Measurements from ENCODE around the gene GRIN3A.

DNA sequence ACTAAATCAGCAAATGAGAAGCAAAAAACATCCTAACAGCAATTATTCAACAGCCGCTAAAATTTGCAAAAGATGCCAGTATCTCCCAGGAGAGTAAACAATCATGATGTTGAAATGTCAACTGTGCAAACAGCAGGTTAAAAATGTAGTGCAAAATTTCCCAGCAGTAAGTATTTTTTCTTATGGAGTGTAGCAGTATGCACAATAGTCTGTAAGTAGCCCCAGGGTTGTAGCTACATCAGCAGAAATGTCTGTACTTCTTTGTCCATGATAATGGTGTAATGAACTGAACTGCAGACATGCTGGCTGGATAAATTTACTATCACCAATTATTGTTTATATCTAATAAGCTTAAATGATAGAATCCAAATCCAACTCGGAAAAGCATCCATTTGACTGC, 31.4 kb downstream of the GRIN3A start:
- no peak for TF ChIP-seq E2F5 (CRISPR knock-in tag; IDR thresholded peaks at IDR 0.05)
- no peak for TF ChIP-seq USF1 (CRISPR knock-in tag; IDR thresholded peaks at IDR 0.05)
- TF ChIP-seq, protein P1, sequence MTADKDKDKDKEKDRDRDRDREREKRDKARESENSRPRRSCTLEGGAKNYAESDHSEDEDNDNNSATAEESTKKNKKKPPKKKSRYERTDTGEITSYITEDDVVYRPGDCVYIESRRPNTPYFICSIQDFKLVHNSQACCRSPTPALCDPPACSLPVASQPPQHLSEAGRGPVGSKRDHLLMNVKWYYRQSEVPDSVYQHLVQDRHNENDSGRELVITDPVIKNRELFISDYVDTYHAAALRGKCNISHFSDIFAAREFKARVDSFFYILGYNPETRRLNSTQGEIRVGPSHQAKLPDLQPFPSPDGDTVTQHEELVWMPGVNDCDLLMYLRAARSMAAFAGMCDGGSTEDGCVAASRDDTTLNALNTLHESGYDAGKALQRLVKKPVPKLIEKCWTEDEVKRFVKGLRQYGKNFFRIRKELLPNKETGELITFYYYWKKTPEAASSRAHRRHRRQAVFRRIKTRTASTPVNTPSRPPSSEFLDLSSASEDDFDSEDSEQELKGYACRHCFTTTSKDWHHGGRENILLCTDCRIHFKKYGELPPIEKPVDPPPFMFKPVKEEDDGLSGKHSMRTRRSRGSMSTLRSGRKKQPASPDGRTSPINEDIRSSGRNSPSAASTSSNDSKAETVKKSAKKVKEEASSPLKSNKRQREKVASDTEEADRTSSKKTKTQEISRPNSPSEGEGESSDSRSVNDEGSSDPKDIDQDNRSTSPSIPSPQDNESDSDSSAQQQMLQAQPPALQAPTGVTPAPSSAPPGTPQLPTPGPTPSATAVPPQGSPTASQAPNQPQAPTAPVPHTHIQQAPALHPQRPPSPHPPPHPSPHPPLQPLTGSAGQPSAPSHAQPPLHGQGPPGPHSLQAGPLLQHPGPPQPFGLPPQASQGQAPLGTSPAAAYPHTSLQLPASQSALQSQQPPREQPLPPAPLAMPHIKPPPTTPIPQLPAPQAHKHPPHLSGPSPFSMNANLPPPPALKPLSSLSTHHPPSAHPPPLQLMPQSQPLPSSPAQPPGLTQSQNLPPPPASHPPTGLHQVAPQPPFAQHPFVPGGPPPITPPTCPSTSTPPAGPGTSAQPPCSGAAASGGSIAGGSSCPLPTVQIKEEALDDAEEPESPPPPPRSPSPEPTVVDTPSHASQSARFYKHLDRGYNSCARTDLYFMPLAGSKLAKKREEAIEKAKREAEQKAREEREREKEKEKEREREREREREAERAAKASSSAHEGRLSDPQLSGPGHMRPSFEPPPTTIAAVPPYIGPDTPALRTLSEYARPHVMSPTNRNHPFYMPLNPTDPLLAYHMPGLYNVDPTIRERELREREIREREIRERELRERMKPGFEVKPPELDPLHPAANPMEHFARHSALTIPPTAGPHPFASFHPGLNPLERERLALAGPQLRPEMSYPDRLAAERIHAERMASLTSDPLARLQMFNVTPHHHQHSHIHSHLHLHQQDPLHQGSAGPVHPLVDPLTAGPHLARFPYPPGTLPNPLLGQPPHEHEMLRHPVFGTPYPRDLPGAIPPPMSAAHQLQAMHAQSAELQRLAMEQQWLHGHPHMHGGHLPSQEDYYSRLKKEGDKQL (CRISPR knock-in tag; IDR thresholded peaks at IDR 0.05; ENCODE audit: borderline replicate concordance): no peak
- TF ChIP-seq ZBTB8A (IDR thresholded peaks at IDR 0.05; ENCODE audit: partially characterized antibody): no peak
- TF ChIP-seq, protein P2, sequence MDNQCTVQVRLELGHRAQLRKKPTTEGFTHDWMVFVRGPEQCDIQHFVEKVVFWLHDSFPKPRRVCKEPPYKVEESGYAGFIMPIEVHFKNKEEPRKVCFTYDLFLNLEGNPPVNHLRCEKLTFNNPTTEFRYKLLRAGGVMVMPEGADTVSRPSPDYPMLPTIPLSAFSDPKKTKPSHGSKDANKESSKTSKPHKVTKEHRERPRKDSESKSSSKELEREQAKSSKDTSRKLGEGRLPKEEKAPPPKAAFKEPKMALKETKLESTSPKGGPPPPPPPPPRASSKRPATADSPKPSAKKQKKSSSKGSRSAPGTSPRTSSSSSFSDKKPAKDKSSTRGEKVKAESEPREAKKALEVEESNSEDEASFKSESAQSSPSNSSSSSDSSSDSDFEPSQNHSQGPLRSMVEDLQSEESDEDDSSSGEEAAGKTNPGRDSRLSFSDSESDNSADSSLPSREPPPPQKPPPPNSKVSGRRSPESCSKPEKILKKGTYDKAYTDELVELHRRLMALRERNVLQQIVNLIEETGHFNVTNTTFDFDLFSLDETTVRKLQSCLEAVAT (IDR thresholded peaks at IDR 0.05): no peak
- TF ChIP-seq KLF1 (tag; IDR thresholded peaks at IDR 0.05): no peak
- TF ChIP-seq YY1 (IDR thresholded peaks at IDR 0.05; ENCODE audit: borderline replicate concordance in 1 of 3, control insufficient read depth in 1 of 3, extremely low read depth in 1 of 3, insufficient read depth in 3 of 3, insufficient read length in 1 of 3, insufficient replicate concordance in 2 of 3, low read depth in 1 of 3, low read length in 2 of 3): no peak
- TF ChIP-seq, protein P3, sequence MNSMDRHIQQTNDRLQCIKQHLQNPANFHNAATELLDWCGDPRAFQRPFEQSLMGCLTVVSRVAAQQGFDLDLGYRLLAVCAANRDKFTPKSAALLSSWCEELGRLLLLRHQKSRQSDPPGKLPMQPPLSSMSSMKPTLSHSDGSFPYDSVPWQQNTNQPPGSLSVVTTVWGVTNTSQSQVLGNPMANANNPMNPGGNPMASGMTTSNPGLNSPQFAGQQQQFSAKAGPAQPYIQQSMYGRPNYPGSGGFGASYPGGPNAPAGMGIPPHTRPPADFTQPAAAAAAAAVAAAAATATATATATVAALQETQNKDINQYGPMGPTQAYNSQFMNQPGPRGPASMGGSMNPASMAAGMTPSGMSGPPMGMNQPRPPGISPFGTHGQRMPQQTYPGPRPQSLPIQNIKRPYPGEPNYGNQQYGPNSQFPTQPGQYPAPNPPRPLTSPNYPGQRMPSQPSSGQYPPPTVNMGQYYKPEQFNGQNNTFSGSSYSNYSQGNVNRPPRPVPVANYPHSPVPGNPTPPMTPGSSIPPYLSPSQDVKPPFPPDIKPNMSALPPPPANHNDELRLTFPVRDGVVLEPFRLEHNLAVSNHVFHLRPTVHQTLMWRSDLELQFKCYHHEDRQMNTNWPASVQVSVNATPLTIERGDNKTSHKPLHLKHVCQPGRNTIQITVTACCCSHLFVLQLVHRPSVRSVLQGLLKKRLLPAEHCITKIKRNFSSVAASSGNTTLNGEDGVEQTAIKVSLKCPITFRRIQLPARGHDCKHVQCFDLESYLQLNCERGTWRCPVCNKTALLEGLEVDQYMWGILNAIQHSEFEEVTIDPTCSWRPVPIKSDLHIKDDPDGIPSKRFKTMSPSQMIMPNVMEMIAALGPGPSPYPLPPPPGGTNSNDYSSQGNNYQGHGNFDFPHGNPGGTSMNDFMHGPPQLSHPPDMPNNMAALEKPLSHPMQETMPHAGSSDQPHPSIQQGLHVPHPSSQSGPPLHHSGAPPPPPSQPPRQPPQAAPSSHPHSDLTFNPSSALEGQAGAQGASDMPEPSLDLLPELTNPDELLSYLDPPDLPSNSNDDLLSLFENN (IDR thresholded peaks at IDR 0.05; ENCODE audit: low read depth in 2 of 2, low read length in 2 of 2): no peak
- TF ChIP-seq FOXA1 (IDR thresholded peaks at IDR 0.05; ENCODE audit: borderline replicate concordance): no peak
- no peak for TF ChIP-seq POLR2AphosphoS5 (IDR thresholded peaks at IDR 0.05; ENCODE audit: control insufficient read depth, insufficient read depth, low read depth, low read length)
- no peak for TF ChIP-seq TEAD1 (CRISPR knock-in tag; IDR thresholded peaks at IDR 0.05)
- TF ChIP-seq GTF2E2 (tag; IDR thresholded peaks at IDR 0.05): no peak
- TF ChIP-seq SIN3B (IDR thresholded peaks at IDR 0.05; ENCODE audit: low read depth): no peak
